HG03442 (cell line): ENCODE results near the gene EML1.

Source experiments
- ATAC-seq: cut with Tn5 transposase; IDR thresholded peaks from one replicate; pipeline ENCODE4 v1.9.1; 2021; ENCODE audit warnings: mild to moderate bottlenecking, moderate library complexity; ENCODE audit not compliant: unreplicated experiment

The EML1 gene

DNA sequence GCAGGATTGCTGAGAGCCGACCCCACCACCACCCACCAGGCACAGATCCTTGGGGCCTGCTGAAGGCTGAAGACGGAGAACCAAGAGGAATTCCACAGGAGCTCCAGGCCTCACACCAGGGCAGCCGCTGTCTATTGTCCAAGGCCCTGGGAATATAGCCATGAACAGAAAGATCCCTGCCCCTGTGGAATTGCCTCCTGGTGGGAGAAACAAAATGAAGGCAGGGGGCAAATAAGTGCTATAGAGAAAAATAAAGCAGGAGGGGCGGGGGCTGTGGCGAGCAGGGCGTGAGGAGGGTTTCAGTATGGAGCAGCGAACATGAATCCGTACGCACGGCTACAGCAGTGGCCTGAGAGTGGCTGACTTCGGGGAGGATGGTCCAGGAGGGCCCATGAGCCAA lies 96.1 kb downstream of the EML1 start:
- ATAC-seq = no peak

DNA sequence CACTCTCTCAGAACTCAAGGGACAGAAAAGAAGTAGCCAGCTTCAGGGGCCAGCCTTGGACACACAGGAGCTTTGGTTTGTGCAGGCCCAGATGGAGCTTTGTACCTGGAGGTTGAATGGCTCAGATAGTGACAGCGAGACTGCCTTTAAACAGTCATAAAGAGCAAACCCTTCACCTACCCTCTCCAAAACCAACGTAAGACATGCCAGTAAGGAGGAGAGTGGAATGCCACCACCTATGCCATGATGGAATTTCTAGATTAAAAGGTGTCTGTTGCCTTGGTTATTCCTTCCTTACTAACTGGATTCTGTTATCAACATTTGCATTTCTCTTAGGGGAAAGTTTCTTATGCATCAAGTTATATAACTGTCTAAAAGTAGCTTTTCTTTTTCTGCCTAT lies 98.1 kb downstream of the EML1 start:
- no peak for ATAC-seq

DNA sequence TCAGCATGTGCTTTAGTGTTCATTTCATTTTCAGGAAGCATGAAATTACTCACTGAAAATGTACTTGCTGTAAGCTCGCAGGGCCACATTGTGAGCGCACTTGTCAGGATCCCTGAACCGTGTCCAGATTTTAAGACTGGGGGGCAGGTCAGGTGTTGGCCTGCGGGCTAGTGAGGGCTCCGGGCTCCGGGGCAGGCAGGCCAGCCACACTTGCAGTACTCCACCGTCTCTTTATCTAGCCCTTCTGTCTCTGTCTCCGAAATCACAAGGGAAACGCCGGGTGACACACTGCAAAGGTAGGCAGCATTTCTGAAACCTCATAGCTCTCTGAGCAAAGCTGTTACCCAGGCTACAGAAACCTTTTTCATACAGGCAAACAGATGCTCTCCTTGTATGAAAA lies 98.7 kb downstream of the EML1 start:
- peak; percentile 79 for ATAC-seq

DNA sequence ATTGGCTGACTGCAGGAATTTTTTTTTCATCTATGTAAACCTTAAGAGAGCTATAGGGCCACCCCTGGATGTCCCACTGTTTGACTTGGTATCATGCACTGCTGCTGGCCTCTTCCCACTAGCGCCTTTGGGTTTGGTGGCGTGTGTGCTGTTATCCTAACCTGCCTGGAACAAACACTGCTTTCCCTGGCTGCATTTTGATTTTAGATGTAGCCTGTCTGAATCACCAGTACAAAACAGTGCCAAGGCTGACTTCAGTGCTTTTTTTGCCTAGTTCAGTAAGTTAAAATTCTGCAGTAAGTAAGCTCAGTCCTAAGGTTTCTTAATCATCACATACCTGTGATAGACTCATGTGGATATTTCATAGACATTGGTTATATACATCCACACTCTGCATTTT lies 99.2 kb downstream of the EML1 start:
- ATAC-seq = no peak

DNA sequence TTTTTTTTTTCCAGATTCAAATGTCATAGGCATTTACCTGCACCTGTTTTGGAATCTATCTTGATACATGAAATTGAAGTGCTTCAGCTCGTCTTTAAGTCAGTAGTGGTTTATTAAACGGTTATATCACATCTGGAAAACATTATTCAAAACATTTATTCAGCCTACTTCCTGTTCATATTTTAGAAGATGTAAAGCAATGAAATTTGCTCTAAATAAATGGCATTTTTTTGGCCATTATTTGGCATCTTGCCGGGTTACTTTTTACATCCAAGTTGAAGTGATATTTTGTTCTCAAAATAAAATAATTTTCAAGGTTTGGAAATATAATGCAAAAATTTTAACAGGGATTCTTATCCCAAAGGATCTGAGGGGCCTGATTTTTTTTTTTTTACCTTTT lies 103.1 kb downstream of the EML1 start:
- no peak for ATAC-seq

DNA sequence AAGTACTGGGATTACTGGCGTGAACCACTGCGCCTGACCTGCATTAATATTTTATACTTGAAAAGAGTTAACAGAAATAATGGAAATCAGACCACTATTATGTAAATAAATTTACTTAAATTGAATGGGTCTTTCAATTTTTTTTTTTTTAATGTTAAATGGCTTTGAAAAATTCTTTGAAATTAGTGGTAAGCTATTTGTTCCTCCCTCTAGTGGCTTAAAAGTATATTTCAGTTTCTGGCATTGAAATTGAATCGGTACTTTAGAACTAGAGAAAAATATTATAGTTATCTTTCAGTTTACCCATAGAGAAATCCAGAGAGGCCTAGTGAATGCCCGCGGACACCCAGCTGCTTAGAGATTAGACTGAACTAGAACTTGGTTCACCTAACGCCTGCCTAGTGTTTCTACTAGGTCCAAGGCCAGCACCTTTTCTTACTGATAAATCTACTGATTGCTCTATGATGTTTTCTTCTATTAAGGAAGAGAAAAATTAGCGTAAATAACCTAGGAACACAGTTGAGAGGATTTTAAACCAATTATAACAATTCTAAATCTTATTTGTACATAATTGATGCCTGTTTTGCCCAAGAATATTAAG lies 106.5 kb downstream of the EML1 start:
- ATAC-seq = no peak

DNA sequence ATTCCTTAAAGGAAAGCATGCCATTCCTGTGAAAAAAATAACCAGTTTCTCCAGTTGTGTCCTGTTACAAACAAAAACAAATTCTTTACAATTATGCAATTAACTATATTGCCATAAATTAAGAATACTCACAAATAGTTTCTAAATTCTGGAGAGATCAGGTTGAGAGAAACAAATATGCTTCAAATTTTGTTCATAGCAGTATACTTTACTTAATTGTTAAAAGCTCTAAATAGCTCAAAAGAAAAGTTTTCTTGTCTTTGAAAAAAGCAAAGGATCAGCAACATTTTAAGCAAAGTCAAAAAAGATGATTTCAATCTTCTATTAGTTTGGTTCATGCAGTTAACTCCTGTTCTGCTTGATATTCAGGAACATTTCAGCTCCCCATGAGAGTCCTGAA lies 109.7 kb downstream of the EML1 start:
- ATAC-seq = no peak

DNA sequence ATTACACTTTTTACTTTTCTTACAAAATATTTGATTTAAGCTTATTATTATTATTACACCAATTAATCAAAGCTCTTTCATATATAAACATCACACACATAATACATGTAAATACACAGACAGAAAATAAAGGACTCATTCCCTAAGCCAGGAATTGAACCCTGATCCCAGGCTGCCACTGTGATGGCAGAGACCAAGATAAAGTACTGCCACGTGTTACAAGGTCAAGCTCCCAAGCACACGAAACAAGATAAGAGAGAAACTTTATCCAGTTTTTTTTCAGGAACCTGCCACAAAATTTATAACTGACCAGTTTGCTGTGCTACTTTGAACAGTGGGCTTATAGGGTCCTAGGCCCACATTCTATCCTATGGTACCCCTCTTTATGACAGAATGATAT lies 111.3 kb downstream of the EML1 start:
- ATAC-seq = no peak

DNA sequence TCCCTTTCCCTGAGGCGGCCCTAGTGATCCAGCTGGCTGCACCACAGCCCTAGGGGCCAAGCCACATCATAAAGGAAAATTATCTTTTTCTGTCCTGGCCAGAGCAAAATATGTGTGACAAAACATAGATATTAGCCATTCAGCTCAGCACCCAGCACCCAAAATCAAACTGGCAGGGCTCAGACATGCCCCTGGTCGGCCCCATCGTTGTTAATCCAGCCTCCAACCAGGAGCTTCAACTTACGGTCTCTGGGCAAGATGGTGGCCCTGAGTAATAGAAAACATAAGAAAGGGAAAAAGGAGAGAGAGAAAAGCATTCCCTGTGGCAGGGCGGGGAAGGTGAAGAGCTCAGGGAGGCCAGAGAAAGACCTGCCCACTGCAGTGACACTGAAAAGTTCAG lies 111.9 kb downstream of the EML1 start:
- no peak for ATAC-seq

DNA sequence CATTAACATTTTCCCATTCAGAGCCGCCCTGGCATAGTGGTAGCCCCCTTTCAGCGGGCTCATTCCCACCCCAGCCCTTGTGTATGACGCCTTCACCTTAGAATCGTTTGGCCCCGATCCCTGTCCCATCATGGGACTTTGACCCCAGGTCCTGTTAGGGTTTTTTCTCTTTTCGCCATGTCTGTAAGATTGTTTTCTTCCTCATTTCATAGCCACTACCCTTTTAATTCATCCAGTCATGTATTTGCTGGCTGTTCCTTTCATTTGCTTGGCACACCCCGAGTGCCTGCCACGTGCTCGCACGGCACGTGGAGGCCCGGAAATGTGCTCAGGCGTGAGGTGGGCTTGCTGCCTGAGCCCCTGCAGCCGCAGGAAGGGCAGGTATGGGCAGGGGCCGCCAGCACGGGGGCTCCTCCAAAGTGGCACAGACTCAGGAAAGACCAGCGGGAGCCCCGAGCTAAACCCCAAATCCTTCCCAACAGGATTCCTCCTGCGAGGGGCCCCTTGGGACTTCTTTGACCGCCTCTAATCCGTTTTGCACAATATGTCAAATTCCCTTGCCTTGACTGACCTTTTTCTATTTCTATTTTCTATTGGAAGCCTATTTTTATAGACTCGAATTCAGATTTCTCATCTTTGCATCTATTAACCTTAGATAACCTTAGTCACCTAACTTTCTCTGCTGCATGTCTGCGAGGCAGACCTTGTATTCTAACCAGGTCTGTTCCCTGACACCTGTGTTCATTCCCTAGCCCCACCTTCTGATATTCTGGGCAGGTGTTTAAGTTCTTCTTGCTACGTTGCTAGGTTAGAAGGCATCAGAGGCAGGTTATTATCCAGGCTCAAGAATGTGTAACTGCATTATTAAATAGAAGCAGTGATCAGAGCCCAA lies 114.8 kb downstream of the EML1 start:
- ATAC-seq = no peak

DNA sequence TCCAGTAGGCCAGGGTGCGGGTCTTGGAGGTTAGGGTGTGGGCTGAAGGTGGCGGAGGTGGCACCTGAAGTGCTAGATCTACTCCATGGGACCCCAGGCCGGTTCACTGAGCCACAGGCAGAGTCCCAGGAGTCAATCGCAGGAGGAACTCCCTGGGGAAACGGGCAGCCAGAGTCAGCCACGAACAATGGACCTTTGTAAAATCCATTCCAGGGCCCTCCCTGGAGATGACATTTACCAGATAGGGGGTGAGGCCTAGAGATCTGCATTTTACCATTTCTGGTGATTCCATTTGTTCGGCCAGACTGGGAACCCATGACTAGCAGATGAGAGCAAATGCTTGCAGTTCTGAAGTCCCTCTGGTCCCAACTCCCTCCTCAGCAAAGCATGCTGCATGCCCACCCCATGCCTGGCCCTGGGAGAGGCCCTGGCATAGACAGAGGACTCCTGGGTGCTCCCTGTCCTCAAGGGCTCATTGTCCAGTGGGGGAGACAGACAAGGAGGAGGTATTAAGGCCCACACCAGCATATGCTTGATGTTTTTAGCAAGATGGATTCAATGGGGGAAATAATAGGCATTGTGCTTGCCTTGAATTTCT lies 115.5 kb downstream of the EML1 start:
- no peak for ATAC-seq

DNA sequence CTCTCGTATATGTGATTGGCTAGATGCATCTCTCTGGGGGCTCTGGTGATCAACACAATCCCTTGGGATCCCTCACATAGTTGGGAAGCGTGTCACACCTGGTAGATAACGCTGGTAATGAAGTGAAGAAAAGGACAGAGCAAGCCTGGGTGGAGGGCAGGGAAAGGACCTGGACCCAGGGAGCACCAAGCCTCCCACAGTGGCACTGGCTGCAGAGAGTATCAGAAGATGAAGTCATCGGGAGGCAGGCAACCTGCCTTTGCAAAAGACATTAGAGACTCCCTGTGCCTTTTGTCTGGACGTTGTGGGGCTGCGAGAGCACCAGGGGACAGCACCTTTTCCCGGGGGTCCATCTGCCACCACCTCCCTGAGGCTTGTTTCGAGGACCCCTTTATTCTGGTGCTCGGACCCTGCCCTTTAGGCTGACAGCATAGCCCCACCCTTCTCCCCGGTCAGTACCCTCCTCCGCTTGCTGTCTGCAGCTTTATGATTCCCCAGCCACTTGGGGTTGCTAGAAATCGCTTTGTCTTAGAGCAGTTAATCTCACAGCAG lies 116.4 kb downstream of the EML1 start:
- ATAC-seq = no peak

DNA sequence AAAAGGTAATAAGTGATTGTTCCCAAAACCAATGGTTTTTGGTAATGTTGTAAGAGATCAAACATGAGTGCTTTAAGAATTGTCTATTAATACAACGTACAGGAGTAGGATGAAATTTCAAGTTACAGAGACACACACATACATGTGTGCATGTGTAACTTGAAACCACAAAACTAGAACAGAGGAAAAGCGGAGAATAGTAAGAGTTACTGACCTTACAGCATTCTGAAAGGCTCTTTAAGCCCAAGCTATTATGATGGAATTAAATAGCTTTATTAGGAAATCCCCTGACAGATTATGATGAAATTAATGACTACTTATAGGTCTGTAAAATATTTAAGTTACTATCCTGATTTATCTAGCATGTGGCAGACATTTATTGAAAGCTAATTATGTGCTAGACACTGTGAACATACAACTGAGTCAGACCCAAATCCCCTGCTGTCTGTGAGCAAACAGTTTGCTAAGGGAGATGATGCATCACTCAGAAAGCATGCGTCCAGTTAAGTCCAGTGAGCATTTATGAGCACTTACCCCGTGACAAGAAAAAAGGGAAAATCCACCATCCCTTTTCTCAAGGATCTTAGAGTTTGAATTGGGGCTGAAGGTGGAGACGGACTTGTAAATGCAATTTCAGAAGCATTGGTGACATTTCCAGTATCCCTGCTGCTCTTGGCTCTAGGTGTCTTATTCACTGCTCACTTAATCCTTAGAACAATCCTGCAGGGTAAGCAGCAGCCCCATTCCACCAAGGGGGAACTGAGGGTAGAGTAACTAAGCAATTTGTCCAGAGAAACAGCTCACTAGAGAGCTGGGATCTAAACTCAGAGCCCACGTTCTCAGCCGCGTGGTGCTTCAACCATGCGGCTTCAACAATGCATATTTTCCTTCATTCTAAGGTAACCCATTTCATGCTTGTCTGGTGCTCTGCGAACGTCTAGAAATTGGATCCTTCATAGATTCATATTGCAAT lies 117.4 kb downstream of the EML1 start:
- ATAC-seq = no peak

DNA sequence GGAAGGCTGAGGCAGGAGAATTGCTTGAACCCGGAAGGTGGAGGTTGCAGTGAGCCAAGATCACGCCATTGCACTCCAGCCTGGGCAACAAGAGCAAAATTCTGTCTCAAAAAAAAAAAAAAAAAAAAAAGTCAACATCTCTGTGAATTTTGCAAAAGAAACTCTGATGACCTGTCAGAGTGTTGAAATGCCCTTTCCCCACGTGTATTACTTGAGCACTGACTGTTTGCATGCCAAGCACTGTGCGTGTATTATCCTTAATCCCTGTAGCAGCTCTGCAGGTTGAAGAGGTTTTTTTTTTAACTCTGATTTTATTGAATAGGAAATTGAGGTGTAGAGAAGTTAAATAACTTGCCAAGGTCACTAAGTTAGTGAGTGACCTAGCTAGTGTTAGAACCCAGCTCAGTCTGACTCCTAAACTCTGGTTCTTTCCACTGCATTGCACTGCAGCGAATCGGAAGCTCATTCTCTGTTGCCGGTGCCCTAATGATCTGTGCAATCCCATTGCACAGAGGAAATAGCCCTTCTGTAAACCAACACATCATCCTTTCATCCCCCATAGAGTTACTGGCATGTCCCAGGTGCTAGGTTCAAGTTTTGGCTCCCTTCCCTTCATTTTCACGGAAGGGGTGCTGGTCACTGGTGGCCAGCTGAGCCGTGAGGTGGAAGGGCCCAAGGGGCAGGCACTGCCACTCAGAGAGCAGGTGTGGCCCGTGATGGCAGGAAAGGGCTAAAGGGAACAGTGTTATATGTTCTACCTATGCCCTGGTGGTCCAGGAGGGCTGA lies 122.3 kb downstream of the EML1 start:
- ATAC-seq = no peak

DNA sequence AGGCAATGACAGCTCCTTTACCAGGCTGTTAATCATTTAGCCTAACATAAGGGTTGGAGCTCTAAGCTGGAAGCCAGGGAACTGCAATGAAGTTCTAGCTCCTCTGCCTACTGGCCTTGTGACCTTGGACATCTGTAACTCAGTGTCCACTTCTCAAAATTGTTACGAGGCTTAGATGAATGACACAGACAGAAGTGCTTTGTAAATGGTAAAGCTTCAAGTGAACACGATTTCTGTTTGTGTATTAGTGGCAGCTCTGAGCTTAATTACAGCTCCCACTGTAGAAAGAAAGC lies 122.8 kb downstream of the EML1 start:
- no peak for ATAC-seq

DNA sequence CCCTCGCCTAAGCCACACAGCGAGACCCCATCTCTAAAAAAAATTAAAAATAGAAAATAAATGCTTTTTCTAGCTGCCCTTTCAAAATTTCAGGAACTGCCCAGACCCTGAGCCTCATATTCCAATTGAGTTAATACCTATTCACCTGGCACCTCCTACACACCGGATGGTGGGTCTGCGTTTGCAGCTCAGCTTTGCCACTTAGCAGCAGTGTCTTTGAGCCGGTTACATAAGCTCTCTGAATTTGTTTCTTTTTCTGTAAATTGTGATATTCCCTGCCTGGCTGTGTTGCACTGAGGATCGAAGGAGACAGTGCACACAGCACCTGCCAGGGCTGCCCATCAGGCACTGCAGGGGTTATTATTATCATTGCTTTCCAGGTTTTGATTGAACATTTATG lies 125.6 kb downstream of the EML1 start:
- no peak for ATAC-seq

DNA sequence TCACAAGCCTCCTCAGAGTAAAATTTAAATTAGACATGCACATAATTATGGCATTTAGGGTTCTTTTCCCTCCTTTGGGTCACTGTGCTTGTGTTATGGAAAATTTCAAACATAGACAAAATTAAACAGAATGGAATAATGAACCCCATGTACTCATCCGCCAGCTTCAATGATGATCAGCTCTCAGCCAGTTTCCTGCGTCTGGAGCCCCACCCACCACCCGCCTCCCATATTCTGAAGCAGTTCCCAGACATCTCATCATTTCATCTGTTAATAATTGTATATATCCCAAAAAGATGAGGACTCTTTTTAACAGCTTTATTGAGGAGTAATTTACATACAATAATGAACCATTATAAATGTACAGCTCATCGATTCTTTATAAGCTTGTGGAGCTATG lies 128.2 kb downstream of the EML1 start:
- no peak for ATAC-seq

DNA sequence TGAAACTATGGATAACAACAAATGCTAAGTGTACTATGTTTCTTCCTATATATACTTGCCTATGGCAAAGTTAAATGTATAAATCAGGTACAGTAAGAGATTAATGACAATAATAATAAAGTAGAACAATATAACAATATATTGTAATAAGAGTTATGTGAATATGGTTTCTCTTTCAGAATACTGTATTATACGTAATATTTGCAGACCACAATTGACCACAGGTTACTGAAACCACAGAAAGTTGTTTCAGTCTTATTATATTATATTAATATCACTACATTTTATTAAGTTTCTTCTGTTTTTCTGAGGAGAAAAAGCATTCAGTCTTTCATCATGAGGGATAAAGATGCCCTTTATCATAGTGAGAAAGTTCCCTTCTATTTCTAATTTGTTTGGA lies 131.2 kb downstream of the EML1 start:
- ATAC-seq = no peak

DNA sequence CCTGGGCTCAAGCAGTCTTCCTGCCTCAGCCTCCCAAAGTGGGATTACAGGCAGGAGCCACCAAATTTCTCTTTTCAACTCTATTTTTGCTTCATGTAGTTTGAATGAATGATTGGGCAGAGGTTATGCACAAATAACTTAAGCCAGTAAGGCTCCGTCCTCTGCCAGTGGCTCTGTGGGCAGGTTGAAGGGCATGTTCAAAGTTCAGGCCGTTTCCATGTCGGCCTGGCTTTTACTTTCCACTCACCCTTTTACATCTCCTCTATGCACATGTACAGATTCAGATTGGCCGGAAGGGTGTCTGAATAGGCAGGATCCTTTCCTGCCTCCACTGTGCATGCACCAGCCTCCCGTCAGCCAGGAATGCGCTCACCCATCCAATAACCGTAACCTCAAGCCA lies 132.3 kb downstream of the EML1 start:
- ATAC-seq = no peak

DNA sequence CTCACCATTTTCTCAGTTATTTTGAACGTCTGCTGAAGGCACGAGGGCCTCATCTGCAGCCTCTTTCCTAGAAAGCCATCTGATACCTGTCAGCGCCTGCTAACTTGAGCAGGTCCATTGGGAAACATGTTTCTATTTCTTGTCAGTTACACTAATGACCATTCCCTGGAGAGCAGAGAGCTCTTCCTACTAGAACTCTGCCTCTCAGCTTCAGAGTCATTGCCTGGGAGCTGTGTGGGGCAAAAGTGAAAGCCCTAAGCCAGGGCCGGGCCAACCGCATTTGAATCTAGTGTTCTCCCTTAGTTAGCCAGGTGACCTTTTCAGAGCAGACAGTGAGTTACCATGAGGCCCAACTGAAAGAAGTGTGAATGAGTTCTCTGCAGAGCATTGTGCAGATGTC lies 135.8 kb downstream of the EML1 start:
- no peak for ATAC-seq
